Testis (tissue), 3 donors: ENCODE measurements around the gene SURF6. TPM values are rescaled to one million over a fixed set of nuclear protein-coding genes. Genes with fewer than 3 reads are reported as not detected.

ENCODE experiments used
- DNase-seq: peaks from one replicate; pipeline ENCODE4 v3.0.0-alpha.2; 2019
- H3K27ac ChIP-seq, 2 donors: fragments of 200-600 bp; sonication (generic); one replicate each; pipeline ENCODE4 v1.5.1; 2019
- H3K27me3 ChIP-seq: fragments of 200-600 bp; sonication (generic); one replicate; pipeline ENCODE4 v1.5.1; 2019
- H3K36me3 ChIP-seq: fragments of 200-600 bp; sonication (generic); one replicate; pipeline ENCODE4 v1.5.1; 2017; ENCODE audit warnings: low read depth; ENCODE audit errors: missing control alignments
- H3K4me1 ChIP-seq: fragments of 200-600 bp; sonication (generic); one replicate; pipeline ENCODE4 v1.5.1; 2019
- H3K4me3 ChIP-seq, 2 donors: fragments of 200-600 bp; sonication (generic); one replicate each; pipeline ENCODE4 v1.5.1; 2017 to 2019
- H3K9me3 ChIP-seq: fragments of 200-600 bp; sonication (generic); one replicate; pipeline ENCODE4 v1.5.1; 2017
- CTCF ChIP-seq, 3 experiments: fragments of 450-650 bp in 2 of 3; fragments of 200-600 bp in 1 of 3; sonication (generic) in 1 of 3; IDR thresholded peaks; one replicate each; pipeline ENCODE4 v1.5.1; 2016 to 2019; ENCODE audit warnings: antibody characterized with exemption in 3 of 3, mild to moderate bottlenecking in 2 of 3, moderate library complexity in 1 of 3
- POLR2A ChIP-seq: fragments of 450-650 bp; IDR thresholded peaks from one replicate; pipeline ENCODE4 v1.6.1; 2017; ENCODE audit warnings: antibody characterized with exemption, mild to moderate bottlenecking, moderate library complexity
- WGBS, 2 donors: methylation state at CpG; one replicate each; pipeline ENCODE4 v1.1.5; 2018; 5-methylcytosine and 5-hydroxymethylcytosine counted together
- intact Hi-C: fragments of 100-400 bp; cut with DNase I; formaldehyde crosslinking; loops from one replicate; pipeline ENCODE4 v1.15.1; 2023; ENCODE audit warnings: low total_unique reads
- polyA plus RNA-seq: library from polyadenylated mRNA; stranded (reverse); fragments of 350-450 nt; fragmentation: Illumina TruSeq; extraction: RNeasy Lipid Tissue Mini Kit (QIAGEN cat#74804); gene quantifications from one replicate; pipeline ENCODE4 v1.2.3, GENCODE V29; 2014; ENCODE audit warnings: low read depth, low replicate concordance; ENCODE audit not compliant: insufficient read depth
- total RNA-seq, 2 donors: library from RNA; depleted of rRNA; stranded (reverse); fragments of >200 nt; gene quantifications; one replicate each; pipeline ENCODE4 v1.2.3, GENCODE V29; 2016

The SURF6 gene
- total and polyA plus RNA-seq, 3 donors from 2014 or later, result 19.8 to 36.0 (median 28.5) TPM

DNA sequence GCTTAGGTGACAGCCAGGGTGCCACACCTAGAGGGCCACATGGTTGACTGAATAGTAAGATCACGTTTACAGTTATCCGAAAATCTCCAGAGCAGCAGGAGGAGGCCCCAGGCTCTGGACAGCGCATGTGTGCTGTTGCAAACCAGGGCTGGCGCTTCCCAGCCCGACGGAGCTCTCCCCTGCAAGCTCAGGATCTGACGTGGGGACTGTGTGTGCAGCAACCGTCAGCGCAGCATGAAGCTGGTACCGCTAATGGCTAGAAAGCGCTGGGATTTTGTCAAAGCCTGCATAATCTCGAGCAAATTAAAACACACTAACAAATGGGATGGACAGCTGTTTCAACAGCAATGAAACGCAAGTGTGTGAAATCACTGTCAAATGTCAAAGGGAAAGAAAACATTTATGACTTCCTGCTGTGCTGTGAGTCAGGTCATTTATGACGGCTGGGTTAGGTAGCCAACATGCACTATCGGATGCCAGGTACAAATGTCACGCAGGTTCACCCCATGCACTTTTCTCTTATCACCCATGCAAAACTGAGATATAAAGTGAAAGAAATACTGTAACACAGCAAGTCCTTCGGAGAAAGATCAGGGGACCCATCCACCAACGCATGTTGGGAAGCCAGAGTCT, 32.4 kb upstream of the SURF6 start:
- peaks cover 18% of the 10 kb centered on the region for H3K4me1 ChIP-seq
- no peaks in the 10 kb centered on the region for H3K27me3 ChIP-seq
- H3K9me3 ChIP-seq, result no peaks in the 10 kb centered on the region
- intact Hi-C loops, result no loop called here
- no peak for DNase-seq
- WGBS, 2 donors, result 68 to 72% methylated on average over 18 of the region's 18 CpGs
- H3K36me3 ChIP-seq, result no peaks in the 10 kb centered on the region
- no peak overlapping the region for H3K4me3 ChIP-seq
- TF ChIP-seq CTCF (IDR thresholded peaks at IDR 0.05), result no peak
- TF ChIP-seq POLR2A, result no peak
- no peak overlapping the region for H3K27ac ChIP-seq

DNA sequence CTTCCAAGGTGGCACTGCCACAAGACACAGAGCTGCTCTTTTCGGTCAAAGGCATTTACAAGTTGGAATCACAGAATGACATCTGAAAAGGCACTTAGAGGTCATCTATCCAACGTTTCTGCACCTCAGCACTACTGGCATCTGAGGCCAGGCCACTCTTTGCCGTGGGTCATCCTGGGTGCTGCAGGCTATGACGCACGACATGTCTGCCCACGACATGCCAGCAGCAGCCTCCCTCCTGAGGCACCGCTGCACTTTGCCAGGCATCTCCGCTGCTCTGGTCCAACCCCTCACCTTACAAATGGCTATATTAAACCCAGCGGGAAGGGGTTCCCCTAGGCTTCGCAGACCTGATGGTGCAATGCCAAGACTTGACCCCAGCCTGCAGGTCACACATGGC, 31.8 kb upstream of the SURF6 start:
- DNase-seq, result no peak
- H3K36me3 ChIP-seq, result no peaks in the 10 kb centered on the region

DNA sequence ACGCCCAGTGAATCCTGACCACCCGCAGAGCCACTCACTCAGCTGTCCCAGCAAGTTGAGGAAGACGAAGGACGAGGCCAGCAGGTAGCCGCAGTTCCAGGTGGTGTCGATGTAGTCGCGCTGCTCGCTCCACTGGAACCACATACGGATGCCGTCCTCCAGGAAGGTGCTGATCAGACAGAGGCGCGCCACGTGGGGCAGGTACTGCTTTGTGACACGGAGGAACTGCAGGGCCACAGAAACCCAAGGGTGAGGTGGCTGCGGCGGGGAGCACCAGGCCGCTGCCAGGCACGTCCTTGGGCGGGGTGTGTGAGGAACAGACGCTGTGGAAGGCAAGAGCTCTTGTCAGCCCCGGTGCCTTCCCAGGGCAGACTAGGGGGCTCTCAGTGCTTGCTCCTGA, 31.2 kb upstream of the SURF6 start:
- intact Hi-C loops, result no loop called here

More for the DNA sequence above, 31.8 kb upstream of the SURF6 start:
- Histone ChIP-seq H3K9me3 (no peaks in the 10 kb centered on the region), H3K4me3 (no peak overlapping the region), H3K27ac (no peak overlapping the region), H3K27me3 (no peaks in the 10 kb centered on the region), H3K4me1 (peaks cover 13% of the 10 kb centered on the region)
- 87 to 90% methylated on average over 8 to 10 of the region's 10 CpGs for WGBS, 2 donors
- TF ChIP-seq CTCF (IDR thresholded peaks at IDR 0.05) (no peak), POLR2A (no peak)
- intact Hi-C loops, result no loop called here

DNA sequence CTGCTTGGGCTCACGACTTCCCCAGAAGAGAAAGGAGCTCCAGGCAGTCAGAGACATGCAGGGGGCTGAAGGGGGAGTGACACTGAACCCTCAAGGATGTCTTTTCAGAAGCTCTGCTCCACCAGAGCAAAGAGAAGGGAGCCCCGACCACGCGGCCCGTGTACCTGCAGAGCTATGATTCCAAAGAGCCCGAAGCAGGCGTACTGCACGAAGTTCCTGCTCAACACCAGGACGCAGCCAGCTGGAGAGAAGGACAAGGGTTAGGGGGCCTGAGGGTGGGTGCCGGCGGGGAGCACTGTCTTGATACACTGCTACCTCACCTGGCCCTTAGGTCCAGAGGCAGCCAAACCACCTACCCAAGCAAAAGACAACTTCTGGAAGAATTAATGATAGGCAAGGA, 30.4 kb upstream of the SURF6 start:
- no peaks in the 10 kb centered on the region for H3K27me3 ChIP-seq
- intact Hi-C loops, result no loop called here
- peaks cover 6% of the 10 kb centered on the region for H3K4me1 ChIP-seq
- H3K9me3 ChIP-seq, result no peaks in the 10 kb centered on the region
- H3K4me3 ChIP-seq, result no peak overlapping the region
- H3K27ac ChIP-seq, result no peak overlapping the region
- TF ChIP-seq POLR2A (no peak), CTCF (IDR thresholded peaks at IDR 0.05) (no peak)
- WGBS, 2 donors, result 86 to 92% methylated on average over 11 of the region's 11 CpGs
- DNase-seq, result no peak
- H3K36me3 ChIP-seq, result no peaks in the 10 kb centered on the region

More for the DNA sequence above, 31.2 kb upstream of the SURF6 start:
- no peak for DNase-seq
- 89 to 93% methylated on average over 16 to 22 of the region's 22 CpGs for WGBS, 2 donors
- TF ChIP-seq POLR2A (no peak), CTCF (IDR thresholded peaks at IDR 0.05) (no peak)
- Histone ChIP-seq H3K36me3 (no peaks in the 10 kb centered on the region), H3K9me3 (no peaks in the 10 kb centered on the region), H3K27me3 (no peaks in the 10 kb centered on the region), H3K4me1 (peaks cover 13% of the 10 kb centered on the region), H3K4me3 (no peak overlapping the region), H3K27ac (no peak overlapping the region)
